IMR-90 (cell line): Measurements from ENCODE around the gene RALA.

Source experiments
- FOS ChIP-seq: fragments of 150-350 bp; IDR thresholded peaks from 2 replicates; pipeline ENCODE4 v1.6.1; 2016; ENCODE audit warnings: low read depth, low read length
- MAFK ChIP-seq: IDR thresholded peaks from 2 replicates; pipeline ENCODE4 v1.6.1; 2012; ENCODE audit warnings: low read depth, low read length, improper control_type of control experiment
- MAZ ChIP-seq: IDR thresholded peaks from 2 replicates; pipeline ENCODE4 v1.6.1; 2012; ENCODE audit warnings: low read depth, mild to moderate bottlenecking, low read length, improper control_type of control experiment, moderate library complexity, borderline replicate concordance
- POLR2A ChIP-seq: IDR thresholded peaks from 2 replicates; pipeline ENCODE4 v1.6.1; 2012; ENCODE audit warnings: mild to moderate bottlenecking, low read depth, low read length
- RAD21 ChIP-seq: IDR thresholded peaks from 2 replicates; pipeline ENCODE4 v1.6.1; 2012; ENCODE audit warnings: low read length, improper control_type of control experiment
- RFX5 ChIP-seq: IDR thresholded peaks from 2 replicates; pipeline ENCODE4 v1.8.0; 2012; ENCODE audit warnings: low read depth, mild to moderate bottlenecking, low read length, moderate library complexity
- TF ChIP-seq, protein P1 (sequence below): conservative IDR thresholded peaks from 2 replicates; pipeline ENCODE4 v1.5.1; 2012; ENCODE audit warnings: mild to moderate bottlenecking, low read depth, low read length, improper control_type of control experiment
- TF ChIP-seq, protein P2 (sequence below): fragments of 150-350 bp; IDR thresholded peaks from 2 replicates; pipeline ENCODE4 v1.6.1; 2017; ENCODE audit warnings: mild to moderate bottlenecking, antibody characterized with exemption, low read length, low read depth

- TF ChIP-seq, protein P1, sequence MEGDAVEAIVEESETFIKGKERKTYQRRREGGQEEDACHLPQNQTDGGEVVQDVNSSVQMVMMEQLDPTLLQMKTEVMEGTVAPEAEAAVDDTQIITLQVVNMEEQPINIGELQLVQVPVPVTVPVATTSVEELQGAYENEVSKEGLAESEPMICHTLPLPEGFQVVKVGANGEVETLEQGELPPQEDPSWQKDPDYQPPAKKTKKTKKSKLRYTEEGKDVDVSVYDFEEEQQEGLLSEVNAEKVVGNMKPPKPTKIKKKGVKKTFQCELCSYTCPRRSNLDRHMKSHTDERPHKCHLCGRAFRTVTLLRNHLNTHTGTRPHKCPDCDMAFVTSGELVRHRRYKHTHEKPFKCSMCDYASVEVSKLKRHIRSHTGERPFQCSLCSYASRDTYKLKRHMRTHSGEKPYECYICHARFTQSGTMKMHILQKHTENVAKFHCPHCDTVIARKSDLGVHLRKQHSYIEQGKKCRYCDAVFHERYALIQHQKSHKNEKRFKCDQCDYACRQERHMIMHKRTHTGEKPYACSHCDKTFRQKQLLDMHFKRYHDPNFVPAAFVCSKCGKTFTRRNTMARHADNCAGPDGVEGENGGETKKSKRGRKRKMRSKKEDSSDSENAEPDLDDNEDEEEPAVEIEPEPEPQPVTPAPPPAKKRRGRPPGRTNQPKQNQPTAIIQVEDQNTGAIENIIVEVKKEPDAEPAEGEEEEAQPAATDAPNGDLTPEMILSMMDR = no peak
- TF ChIP-seq MAZ = no peak
- TF ChIP-seq MAFK = no peak
- TF ChIP-seq RFX5 = no peak
- TF ChIP-seq POLR2A = no peak
- no peak for TF ChIP-seq RAD21
- TF ChIP-seq FOS = no peak
- TF ChIP-seq, protein P2, sequence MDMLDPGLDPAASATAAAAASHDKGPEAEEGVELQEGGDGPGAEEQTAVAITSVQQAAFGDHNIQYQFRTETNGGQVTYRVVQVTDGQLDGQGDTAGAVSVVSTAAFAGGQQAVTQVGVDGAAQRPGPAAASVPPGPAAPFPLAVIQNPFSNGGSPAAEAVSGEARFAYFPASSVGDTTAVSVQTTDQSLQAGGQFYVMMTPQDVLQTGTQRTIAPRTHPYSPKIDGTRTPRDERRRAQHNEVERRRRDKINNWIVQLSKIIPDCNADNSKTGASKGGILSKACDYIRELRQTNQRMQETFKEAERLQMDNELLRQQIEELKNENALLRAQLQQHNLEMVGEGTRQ = no peak
Observed at GRCh38 chr7:39661960-39662359, 38.6 kb downstream of the RALA start.
